H1 (cell line): ENCODE measurements around the gene MSH5. TPM values are rescaled to one million over a fixed set of nuclear protein-coding genes. Genes with fewer than 3 reads are reported as not detected.

ENCODE experiments used
- ASH2L ChIP-seq: fragments of 200-600, 300-600 bp; sonication (generic); IDR thresholded peaks from one replicate; pipeline ENCODE4 v1.7.1; 2017; ENCODE audit warnings: low read length
- FOSL1 ChIP-seq: IDR thresholded peaks from 2 replicates; pipeline ENCODE4 v1.6.1; 2011; ENCODE audit warnings: mild to moderate bottlenecking, low read depth, low read length, moderate library complexity; ENCODE audit not compliant: insufficient read depth
- TEAD4 ChIP-seq: IDR thresholded peaks from 2 replicates; pipeline ENCODE4 v1.6.1; 2012; ENCODE audit warnings: low read depth, low read length, inconsistent platforms, mixed read lengths
- USF2 ChIP-seq: IDR thresholded peaks from 2 replicates; pipeline ENCODE4 v1.6.1; 2011; ENCODE audit warnings: low read length, improper control_type of control experiment
- polyA plus RNA-seq, 7 experiments: library from polyadenylated mRNA; depleted of rRNA in 3 of 7; stranded (reverse) in 5 of 7; unstranded in 2 of 7; fragments of >200 nt in 5 of 7; fragments of 200-250 nt in 2 of 7; gene quantifications; 1 replicate in 5 of 7; 2 replicates in 1 of 7; 4 replicates in 1 of 7; pipeline versions ENCODE4 v1.2.1 to v1.2.3, GENCODE V29; 2011 to 2013; ENCODE audit warnings: missing spikeins in 2 of 7, mixed read lengths in 2 of 7
- total RNA-seq: library from RNA; stranded (reverse); fragmentation: NEBNext Ultra II Directional; extraction: Animal tissue kit (Norgen Biotek cat#: 25700); gene quantifications from 2 replicates; pipeline ENCODE4 v1.2.1, GENCODE V29; 2021
- TF ChIP-seq, protein P1 (sequence below): IDR thresholded peaks from 2 replicates; pipeline ENCODE4 v1.6.1; 2012; ENCODE audit warnings: inconsistent platforms

The MSH5 gene
- total and polyA plus RNA-seq, 2 of the 8 experiments (the other 6 are each of a cell fraction or from before 2014, with no cell fraction given) = 25.3 to 26.5 TPM

DNA sequence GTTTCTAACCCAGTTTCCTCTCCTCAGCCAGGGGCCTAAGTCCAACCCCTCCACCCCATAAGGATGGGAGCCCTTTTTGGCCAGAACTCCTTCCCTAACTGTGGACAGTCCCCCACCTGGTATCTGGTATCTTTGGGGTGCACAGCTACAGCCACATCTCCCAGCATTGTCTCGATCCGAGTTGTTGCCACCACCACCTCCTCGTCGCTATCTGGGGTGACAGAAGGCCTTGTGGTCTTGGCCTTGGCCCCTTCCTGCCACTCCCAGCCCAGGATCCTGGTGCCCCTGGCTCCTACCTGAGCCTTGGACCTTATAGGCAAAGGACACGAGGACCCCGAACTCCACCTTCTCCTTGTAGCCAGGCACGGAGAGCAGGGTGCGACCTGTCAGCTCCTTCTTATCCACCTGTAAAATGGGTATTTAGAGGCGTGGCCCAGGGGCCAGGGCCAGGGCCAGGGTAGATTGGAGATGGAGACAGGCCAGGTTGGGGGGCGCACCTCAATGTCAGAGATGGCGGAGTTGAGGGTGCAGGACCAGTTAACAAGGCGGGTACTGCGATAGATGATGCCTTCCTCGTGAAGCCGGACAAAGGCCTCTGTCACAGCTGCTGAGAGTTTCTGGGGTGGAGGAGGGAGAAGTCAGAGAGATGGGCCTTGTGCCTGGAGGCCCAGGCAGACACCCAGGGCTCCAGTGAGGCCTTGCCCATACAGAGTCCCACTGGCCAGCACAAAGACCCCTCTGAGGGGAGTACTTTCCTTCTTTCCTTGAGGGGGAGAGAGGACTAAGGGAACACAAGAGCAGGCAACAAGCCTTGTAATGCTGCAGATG, 44.5 kb downstream of the MSH5 start (continued):
- TF ChIP-seq FOSL1 = no peak
- no peak for TF ChIP-seq ASH2L
- no peak for TF ChIP-seq TEAD4
- TF ChIP-seq, protein P1, sequence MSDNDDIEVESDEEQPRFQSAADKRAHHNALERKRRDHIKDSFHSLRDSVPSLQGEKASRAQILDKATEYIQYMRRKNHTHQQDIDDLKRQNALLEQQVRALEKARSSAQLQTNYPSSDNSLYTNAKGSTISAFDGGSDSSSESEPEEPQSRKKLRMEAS = no peak
- TF ChIP-seq USF2 = no peak
